HS-27A (cell line): ENCODE data around the gene PDGFD.

Experiments
- DNase-seq: peaks from one replicate; pipeline ENCODE4 v3.0.0-alpha.2; 2012; ENCODE audit warnings: low read depth, missing footprints

Gene PDGFD

DNA sequence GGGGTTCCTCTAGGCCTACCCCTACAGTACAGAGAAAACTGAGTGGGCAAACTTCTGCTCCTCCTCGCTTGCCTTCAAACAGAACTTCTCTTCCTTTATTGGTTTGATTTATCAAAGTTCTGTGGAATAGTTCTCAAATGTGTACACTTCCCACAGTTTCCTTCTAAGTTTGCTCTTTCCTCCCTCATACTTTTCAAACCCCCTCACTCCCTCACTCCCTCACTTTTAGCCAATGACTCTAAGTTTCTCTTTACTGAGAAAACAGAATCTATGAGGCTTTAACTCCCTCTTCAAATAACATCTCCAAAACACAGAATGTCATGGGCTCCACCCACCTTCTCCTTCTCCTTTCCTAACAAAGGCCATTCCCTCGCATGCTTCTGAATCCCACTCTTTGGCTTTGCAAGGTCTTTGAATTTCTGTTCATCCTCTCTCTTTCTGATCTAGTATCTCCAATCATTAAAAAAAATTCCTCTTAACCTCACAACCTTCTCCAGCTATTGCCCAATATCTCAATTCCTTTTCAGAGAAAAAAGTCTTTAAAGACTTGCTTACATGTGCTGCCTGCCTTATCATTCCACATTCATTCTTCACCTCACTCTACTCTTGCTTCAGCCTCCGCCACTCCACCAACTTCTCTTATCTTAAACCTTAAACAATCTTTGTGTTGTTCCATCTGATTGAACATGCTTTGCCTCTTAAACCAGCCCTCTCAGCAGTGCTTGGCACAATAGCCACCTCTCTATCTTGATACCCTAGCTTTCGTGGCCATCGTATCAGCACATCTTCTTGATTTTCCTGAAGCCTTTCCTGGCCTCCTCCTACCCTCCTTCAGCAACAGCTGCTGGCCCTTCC is 70.3 kb downstream of the PDGFD start:
- DNase-seq: no peak

DNA sequence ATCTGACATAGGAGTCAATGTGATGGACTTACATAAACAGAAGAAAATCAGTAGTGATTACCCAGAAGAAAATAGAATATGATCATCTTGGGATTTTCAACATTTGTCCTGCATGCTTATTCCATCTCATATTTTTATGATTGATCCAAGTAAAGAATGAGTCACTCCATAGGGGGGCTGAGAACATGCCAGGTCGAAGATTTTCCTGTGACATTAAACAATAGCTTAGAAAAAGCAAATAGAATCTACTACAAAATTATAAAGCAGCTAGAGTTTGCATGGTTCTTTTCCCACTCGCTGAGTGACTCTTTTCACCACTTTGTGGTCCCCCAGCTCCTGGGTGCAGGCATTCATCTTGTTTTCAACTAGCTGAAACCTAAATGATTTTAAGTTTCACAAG is 71.2 kb downstream of the PDGFD start:
- DNase-seq: no peak

DNA sequence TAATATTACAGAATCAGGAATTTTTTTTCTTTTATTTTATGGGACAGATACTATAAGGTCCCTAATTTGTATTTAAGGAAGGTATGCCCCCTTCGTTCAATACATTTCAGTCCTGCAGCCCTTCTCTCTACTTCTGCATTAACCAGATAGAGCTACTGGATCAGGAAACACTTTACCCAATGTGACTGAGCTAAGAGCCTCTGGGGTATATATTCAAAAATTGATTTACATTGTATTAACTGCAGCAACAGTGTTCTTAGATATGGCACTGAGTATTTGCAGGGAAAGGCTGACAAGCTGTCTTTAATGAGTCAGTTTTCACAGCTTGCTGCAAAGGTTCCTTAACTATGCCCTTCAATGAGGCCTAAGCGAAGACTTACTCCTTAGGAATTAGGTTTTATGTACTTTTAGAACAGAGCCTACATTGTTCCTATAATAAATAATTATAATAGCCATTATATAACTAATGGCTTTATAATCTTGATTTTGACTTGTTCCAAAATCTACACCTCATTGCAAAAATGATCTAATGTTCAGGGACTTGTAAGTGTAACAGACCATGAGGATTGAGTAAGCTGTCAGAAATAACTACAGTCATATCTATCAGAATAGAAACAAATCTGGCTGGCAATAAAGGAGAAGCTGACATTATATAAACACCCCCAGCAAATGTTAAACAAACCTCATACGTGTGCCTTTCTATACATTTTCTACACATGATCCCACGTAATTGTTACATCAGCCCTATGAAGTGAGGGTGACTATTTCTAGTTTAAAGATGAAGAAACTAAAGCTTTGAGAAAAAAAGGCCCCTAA is 72.5 kb downstream of the PDGFD start:
- no peak for DNase-seq

DNA sequence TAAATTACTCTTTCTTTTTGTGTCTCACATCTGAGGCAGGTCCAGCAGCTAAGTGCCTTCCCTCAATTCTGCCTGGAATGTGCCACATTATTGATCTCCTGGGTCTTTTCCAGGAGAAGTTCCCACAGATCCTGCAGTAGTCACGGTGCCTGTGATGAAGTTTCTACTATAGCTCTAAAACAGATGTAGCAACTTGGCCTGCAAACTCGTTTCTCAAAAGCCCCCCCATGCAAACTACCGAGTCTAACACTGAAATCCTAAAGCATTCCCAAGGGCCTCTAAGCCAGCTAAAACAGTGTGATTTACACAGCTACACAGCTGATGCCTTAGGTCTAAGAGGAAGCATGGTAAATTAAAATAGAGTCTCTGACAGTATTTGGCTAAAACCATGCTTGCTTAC is 73.2 kb downstream of the PDGFD start:
- DNase-seq: no peak

DNA sequence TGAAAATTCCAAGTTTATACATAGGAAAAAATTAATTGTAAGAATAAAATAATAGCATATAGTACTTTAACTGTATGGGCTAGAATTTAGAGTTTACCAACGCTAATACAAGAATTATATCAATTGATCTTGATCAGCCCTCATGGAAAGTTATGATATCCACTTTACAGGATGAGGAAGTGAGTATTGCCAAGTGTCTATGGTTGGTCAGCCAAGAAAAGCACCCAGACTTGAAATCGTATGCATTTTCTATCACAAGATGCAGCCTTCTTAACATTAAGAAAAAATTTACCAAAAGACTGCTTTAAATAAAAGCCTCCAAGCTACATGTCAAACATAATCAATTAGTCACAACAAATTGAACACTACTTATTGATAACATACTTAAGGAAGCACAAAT is 74.5 kb downstream of the PDGFD start:
- no peak for DNase-seq

DNA sequence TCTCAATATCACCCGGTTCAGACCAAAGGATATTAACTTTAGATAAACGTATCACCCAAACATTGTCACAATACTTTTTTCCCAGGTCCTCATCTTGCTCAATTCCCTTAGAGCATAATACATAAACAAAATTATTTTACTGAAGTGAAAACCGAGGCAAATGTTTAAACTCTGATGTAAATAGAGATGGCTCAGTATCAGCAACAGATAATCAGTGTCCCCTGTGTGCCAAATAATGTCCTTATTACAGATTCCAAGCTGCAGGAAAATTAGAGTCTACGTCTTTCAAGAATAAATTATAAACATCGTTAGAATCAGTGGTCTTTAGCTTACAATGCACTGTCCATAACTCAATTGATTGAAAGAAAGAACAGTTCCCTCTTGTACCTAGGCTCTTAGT is 77.3 kb downstream of the PDGFD start:
- no peak for DNase-seq

DNA sequence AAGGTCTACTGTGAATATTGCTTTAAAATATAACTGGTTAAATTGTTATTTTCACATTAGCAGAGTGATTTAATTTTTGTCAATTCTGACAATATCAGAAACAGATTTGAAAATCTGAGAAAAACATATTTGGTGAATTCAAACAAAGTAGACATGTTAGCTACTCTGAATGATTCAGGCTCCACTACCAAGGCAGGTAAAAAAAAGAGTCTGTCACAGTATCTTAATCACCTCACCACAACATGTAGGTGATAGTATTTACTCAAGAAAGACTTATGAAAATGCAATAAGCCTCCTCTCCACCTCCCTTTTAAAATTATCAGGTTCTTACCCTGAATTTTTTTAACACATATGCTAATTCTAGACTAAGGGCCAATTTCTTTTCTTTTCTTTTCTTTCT is 85.0 kb downstream of the PDGFD start:
- no peak for DNase-seq

DNA sequence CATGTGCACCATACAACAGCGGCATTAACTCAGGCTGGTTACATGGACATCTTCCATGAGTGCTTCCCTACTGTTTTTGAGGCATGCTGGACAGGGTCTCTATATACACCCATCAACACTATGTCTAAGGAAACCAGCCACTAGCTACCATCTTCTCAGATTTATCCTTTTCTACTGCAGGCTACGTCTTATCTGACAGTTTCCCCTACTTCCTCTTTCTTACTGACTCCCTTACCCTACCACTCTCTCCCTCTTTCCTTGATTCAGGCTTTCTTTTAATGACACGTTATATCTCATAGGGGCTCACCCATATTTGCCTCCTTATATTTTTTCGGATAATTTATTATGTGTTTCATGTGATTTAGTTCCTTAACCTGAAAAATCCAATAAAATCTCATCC is 85.7 kb downstream of the PDGFD start:
- no peak for DNase-seq

DNA sequence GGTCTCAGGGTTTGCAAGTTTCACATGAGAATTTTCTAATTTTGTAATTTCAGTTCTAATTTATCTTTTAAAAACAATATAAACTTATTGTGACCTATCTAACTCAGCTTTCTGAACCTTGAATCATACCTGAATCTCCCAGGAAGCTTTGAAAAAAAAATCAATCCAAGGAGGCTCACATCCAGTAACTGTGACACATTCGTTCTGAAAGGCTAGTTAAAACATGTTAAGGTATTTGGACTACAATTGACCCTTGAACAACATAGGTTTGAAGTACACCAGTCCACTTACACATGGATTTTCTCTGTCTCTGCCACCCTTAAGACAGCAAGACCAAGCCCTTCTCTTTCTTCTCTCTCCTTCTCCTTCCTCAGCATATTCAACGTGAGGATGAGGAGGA is 87.5 kb downstream of the PDGFD start:
- DNase-seq: no peak

DNA sequence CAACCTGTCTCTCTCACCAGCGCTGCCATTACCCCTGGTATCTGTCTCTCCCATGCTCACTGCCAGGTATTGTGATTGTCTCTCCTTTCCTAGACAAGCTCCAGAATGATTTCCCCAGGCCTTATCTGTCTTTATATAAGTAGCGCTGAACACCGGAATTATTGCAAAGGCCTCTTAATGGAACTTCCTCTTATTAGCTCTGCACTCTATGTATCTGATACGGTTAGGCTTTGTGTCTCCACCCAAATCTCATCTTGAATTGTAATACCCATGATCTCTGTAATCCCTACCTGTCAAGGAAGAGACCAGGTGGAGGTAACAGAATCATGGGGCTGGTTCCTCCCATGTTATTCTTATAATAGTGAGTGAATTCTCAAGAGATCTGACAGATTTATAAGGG is 88.2 kb downstream of the PDGFD start:
- DNase-seq: no peak

DNA sequence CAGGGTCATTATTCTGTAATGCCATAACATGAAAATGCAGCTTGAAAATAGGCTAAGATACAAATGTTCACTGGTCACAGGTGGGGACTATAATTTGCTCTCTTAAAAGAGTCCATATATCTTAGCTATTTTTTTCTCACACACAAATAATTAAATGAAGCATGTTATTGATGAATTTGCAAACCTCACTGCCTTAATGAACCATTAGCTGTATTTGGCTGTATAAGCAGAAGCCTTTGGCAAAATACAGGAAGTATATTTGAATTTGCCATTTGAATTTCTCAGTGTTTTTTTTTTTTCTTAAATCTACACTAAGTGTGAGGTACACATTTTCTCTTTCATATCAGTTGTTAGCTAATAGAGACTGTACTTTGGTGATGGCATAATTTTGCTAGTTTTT is 88.9 kb downstream of the PDGFD start:
- DNase-seq: no peak

DNA sequence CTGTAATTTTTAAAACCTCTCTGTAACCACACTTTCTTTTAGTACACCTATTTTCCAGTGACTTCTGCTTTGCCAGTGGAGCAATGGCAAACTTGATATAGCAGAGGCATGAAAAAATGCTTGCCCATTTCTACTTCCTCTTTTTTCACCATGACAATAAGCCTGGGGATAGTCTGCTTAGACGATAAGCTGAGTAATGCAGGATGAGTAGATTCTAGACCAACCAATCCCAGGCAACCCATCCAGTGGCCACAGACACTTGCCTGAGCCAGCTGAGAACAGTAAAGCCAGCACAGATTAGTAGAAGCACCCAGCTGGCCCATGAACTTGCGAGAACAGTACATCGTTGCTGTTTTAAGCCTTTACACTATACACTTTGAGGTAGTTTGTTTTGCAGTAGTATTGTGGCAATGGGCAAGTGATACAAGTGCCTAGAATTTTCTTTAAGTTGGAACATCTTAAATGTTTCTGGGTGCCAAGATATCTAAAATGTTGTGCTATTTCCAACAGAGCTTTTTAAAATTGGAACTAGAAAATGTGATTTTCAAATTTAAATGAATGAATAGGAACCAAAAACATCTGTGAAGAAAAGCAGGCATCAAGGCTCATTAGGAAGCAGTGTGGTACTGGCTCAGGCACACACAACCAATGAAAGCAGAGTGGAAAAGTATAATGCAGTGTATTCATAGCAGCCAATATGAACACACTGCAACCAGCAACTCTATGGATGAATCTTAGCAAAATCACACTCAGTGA is 89.8 kb downstream of the PDGFD start:
- no peak for DNase-seq

DNA sequence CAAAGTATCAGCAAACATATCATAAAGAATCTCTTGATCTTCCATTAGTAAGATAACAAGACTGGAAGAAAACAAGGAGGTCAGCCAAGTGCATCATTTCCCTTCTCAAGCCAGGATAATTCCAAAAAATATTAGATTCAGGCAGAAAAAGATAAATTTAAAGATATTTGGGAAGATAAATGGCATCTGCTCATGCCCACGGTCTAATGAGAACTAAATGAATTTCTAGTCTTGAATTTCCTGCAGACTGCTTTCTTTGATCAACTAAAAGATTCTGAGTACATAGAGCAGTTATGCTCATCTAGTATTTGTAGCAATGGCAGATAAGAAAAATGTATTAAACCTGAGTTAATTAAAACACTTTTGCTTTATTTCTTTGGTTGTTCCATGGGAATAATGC is 96.4 kb downstream of the PDGFD start:
- no peak for DNase-seq

DNA sequence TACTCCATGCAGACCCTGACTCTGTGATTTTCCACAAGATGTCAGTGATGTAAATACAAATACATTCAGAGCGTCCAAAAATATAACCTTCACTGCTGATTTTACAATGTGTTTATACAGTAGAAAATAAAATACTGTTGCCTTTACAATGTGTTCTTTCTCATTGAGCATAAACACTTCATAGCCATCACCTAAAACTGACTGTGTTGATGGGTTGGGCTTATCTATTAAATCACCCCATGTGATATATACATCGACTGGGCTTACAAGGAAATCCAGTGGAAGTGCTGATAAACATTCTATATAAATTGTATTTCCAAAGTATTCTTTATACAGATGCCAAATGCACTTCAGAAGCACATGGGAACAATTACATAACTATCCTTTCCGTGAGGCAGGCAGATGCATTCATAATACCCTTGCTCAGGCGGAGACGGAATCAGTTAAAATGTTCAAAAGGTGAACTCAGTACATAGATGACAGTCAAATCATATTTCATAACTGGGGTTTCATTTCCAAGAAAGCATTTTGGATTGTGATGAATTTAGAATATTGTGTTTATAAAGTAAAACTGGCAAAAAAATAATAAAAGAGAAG is 99.8 kb downstream of the PDGFD start:
- no peak for DNase-seq

DNA sequence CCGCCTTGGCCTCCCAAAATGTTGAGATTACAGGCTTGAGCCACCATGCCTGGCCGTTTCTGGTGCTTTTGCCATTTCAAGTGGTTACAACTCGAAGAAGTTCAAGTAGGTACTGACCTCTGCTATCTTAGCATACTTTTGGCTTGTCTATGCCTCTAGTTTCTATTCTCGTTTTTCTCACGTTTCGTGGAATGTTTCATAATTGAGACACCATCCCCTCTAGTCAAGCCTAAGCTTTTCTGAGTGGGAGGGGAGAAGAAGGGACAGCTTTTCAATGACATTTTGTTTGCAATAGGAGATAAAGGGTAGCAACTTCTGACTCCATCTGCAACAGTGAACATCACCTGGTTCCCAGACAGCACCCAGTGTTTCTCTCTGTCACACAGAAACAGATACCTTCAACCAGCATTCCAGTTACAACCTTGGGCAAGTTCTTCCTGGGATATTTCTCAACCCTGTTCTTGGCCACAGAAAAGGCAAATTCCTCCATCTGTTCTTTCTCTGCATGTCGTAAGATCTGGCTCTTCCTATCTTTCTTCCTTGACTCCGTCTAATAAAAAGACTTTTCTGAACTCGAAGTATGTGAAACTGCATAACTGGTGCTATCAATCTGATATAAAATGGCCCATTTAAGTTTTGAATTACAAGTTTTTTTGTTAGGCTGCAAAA is 102.0 kb downstream of the PDGFD start:
- DNase-seq: no peak

DNA sequence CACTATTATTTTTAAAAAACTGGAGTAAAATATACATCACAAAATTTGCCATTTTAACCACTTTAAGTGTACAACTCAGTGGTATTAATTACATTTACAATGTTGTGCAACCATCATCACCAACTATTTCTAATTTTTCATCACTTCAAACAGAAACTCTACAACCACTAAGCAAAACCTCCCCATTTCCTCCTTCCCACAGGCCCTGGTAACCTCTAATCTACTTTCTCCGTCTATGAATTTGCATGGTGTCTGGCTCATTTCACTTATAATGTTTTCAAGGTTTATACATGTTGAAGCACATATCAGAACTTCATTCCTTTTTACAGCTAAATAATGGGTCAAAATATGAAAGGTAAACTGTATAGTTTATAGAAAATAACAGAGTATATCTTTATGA is 103.1 kb downstream of the PDGFD start:
- DNase-seq: no peak

DNA sequence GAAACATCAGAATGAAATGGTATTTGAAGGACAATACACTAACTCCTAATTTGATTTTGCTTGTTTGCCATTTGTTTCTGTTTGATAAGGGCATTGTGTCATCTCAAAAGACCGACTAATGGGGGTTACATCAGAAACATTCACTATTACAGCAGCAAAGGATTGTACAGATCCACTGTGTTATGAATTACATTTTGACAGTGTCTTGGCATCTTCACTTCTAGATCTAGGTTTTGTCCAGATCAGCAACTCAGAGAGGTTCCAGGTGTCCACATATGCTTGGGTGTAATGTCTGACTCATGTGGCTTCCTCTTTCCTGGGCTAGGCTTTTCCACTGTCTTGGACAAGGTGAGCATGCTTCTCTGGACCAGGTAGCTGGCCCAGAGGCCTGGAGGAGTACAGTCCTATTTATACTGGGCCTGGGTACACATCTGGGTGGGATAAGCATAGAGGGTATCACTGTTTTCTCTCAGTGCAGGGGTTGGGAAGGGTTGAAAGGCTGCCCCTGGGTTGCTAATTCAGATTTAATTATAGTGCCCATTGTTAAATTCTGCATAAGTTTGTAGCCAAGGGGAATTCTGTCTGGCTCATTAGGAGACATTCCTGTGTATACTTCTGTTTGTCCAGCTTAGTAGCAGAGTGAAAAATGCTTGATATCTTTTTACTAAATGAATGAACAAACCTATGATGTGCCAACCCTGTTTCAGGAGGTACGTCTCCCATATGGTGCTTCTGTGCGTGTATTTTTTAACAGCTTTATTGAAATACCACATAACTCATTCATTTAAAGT is 103.7 kb downstream of the PDGFD start:
- no peak for DNase-seq

DNA sequence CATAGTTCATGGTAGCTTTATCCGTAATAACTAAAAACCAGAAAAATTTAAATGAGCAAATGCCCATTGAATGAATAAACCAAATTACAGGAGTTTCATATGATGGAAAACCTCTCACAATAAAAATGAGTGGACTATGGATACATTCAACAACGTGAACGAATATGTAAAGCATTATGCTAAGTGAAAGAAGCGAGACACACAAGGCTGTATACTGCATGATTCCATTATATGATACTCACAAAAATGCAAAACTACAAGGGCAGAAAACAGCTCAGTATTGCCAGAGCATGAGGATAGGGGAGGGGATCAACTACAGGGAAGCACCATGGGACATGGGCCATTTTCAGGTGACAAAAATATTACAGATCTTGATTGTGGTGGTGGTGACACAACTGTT is 105.3 kb downstream of the PDGFD start:
- no peak for DNase-seq

DNA sequence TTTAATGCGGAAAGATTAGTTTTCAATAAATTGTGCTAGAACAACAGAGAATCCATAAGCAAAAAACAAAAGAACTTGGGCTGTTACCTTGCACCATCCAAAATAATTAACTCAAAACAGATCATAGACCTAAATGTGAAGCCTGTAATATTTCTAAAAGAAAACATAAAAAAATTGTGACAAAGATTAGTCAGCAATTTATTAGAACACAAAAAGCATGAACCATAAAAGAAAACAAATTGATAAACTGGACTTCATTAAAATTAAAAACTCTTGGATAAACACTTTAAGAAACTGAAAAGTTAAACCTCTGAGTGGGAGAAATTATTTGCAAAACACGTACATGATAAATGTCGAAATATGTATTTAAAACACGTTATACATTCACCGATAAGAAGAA is 106.0 kb downstream of the PDGFD start:
- no peak for DNase-seq

DNA sequence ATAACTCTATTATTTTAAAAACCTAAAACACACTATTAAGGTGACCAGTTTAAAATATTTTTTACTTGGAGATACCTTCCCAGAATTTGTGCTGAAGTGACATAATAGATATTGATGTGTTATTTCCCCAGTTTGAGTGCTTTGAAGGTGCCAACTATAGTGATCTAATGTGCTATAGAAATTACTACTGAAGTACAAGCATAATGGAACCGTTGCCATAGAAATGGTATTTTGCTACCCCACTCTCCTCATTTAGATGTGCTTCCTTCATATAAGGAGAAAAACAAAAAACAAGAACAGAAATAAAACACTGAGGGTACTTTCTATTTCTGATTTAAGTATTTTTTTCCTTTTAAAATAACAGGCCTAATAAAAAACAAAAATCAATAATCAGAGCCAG is 108.4 kb downstream of the PDGFD start:
- no peak for DNase-seq

DNA sequence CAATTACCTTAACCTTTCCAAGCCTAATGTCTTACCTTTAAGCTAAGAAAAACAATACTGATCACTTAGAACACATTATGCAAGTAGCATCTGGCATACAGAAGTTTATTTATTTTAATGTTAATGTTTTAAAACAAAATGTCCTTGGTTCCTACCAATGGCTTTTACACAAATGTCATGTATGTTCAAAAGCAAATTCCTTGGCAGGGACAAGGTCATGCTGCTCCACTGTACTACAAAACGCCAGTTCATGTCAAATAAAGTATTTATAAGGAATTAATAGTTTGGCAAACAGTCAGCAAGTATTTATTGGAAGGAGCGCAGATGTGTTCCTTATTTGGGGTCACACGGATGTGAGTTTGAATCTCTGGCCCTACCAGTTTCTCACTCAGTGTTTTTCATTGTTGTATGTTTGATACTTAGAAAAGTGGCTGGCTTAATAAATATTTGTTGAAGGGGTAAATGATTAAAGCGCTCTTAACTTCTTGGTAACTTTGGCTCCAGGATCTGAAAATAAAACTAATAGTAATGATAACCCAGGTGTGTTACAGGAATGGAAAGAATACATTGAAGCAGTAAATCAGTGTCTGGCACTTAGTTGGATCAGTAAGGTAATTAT is 108.9 kb downstream of the PDGFD start:
- DNase-seq: no peak
